Suppressor macrophage (primary cell): Measurements from ENCODE around the gene TUBB1.
"Not testable (repeated sequence)": the region's sequence is repeated elsewhere in the genome, so short reads cannot be mapped to it uniquely, and the experiment has no call there.

Experiments
- DNase-seq, 4 experiments: peaks; one replicate each; pipeline ENCODE4 v3.0.0-alpha.2; 2020 to 2022

Gene TUBB1

DNA sequence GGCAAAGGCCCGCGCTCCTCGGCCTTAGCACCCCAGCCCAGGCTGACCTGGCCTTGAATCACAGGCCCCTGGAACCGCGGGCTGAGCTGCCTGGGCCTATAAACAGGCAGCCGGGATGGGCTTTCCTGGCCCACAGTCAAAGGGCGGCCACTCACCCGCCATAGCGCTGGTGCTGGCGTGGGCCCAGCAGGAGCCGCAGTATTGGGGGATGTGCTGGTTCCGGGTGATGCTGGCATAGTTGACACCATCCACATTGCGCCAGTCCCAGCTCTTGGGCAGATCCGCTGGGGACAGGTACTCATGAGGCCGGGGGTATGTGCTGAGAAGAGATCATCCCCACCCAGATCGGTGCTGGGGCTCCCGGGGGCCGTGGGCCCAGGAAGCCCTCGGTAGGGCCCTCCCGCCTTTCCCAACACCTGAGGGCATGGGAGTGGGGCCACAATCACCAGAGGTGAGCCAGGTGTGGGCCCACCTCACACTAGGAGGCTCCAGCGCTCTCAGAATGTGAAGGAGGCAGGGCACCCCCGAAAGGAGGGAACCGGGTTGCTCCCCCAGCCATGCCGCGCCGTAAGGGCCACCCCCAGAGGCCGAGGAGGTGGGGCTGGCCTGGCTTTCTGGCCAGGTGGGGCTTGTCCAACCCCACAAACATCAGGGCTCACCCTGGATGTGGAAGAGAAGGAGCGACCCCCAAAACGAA is 12.9 kb upstream of the TUBB1 start:
- DNase-seq: peak; percentile 27 to 54 (median 40)

DNA sequence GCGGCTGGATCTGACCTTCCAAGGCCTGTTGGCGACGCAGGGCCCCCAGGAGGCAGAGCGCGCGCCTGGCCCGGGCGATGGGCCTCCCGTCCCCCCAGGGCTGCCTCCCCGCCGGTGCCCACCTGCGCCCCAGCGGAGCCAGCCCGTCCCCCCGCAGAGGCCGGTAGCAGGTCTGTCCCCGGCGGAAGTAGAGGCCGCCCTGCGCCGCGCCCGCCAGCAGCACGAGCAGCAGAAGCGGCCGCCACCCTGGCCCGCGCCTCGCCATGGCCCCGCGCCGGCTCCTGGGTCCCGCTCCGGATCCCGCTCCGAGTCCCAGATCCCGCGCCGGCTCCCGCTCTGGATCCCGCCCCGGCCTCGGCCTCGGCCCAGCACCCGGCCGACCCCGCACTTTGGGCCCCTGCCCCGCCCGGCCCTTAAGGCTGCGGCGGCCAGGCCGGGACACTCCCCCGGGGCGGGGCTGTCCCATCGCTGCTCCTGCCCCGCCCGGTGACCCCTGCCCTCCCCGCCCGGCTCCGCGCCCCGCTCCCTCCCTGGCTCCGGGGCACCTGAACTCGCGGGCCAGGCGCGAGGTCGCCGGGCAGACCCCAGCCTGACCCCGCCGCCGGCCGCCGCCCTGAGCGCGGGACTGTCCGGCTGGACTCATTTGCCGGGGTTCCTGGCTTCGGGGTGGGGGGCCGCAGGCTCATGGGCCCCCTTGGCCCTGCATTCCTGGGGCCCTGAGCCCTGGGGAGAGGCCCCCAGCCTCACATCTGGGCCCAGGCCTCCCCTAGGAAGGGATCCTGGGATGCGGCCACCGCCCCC is 12.2 kb upstream of the TUBB1 start, which contains the start of gene CTSZ:
CTSZ (minus strand) TSS at position 391 of the 801 bp plus-strand sequence; CDS start at position 265, 126 bp downstream.
- DNase-seq: peak; percentile 82 to 95 (median 89)

DNA sequence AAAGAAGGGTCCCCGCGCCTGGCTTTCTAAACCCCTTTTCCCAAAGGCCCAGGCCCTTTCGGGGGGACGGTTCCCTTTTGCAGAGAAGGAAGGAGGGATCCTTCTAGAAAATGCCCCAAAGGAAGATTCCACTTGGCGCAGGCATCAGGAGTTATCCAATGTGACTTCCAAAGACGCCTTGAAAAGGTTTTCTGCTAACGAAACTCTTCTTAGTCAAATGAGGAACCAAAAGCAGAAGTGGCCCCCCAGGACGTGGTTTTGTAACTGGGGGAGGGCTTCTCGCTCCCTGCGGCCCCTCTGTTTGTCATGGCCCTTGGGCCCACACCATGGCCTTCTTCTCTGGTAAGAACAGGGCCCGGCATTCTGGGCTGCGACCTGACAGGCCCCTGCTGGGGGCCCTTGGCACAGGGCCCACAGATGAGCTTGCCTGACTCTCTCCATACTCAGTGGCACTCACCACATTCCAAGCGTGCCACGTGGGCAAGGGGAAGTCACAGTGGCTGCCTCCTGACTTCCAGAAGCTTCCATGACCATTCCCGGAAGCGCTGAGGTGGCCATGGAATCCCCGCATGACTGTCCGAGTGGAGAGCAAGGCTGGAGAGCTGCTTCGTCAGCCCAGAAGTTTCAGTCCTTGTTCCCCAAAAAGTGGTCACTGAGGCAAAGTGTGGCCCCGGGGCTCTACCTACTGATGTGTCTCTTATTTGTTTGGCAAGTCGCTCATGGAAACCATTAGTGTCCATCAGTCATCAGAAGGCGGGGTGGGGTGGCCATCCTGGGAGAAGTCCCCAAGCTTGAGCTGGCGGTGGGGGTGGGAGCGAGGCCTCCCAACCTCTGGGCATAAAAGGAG is 11.3 kb upstream of the TUBB1 start:
- peak; percentile 93 to 97 (median 94) for DNase-seq

DNA sequence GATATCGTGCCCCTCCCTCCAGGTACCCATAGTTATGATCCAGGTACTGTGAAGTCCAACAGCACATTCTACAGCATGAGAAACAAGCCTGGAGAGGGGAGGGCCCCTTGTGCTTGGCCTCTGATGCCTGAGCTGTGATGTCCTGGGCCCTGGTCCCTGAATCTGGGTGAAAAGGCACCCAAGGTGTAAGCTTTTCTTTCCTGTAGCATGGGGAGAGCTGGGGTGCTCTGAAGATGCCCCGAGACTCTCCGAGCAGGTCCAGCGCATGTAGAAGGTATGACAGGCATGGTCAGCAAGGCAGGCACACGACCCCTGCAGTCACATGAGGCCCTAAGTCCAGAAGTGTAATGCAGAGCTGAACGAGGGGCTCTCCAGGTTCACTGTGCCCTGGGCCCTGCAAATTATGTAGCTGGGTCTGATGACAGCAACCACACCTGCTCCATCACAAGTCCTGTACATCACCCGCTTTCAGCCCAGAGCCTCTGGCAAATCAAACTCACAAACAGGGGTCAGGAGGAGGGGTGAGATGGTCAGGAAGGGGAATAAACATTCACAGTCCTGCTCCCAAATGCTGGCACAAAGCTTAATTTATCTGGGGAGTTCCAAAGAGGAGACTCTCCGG is 10.4 kb upstream of the TUBB1 start:
- no peak for DNase-seq

DNA sequence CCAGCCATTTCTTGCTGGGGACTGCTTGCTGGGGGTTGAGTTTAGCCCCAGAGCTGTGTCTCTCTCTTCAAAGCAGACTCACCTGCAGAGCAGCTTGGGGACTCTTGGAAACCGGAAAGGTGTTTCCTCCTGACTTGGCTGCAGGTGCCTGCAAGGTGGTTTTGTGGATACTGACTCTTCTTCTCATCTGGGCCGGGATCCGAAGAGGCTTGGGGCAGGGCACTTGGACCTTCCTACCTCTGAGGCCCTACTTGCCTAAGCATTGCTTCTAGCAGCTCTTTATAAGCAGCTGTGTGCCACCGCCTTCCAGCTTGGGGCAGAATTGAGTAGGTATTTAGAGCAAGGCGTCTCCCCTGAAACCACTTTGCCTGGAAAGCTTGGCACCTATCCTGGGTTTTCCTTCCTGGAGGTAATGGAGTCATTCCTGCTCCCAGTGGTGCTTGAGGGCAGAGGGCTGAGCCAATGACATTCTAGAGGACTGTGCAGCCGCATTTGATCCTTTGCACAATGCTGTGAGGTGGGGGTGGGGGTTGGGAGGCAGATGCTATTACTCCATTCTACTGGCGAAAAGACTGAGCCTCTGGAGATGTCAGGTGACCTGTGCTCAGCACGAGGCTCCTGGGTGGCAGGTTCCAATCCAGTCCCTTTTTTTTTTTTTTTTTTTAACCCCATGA is 8.8 kb upstream of the TUBB1 start:
- DNase-seq: no peak

DNA sequence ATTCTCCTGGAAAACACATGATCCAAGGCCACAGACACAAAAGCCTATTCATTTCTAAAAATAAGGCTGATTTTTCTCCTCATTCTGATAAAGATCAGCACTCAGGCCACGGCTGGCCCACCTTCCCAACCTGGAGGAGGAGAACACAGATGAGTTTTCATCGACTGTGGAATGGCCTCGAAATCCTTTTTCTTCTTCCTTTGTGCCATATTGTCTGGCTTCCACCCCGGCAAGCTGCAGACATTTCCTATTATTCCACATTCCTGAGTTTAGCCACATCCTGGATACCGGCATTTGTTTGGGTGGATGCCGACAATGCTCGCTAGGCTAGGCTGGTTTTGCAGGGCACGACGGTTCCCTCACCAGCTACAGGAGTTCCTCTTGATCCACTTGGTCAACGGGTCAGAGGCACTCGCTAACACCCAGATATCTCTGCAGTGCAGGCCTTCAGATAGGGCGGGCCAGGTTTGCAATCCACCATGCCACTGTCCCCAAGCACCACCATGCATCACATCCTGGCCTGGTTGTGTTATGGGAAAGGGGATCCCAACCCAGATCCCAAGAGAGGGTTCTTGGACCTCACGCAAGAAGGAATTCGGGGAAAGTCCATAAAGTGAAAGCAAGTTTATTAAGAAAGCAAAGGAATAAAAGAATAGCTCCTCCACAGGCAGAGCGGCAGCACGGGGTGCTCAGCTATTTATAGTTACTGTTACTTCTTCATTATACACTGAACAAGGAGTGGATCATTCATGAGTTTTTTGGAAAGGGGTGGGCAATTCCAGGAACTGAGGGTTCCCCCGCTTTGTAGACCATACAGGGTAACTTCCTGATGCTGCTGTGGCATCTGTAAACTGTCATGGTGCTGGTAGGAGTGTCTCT is 8.0 kb upstream of the TUBB1 start:
- peak; percentile 29 to 50 (median 44) for DNase-seq

DNA sequence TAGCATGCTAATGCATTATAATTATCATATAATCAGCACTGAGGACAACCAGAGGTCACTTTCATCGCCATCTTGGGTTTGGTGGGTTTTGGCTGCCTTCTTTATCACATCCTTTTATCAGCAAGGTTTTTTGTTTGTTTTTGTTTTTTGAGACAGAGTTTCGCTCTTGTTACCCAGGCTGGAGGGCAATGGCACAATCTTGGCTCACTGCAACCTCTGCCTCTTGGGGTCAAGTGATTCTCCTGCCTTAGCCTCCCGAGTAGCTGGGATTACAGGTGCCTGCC is 7.4 kb upstream of the TUBB1 start:
- not testable (repeated sequence) for DNase-seq

DNA sequence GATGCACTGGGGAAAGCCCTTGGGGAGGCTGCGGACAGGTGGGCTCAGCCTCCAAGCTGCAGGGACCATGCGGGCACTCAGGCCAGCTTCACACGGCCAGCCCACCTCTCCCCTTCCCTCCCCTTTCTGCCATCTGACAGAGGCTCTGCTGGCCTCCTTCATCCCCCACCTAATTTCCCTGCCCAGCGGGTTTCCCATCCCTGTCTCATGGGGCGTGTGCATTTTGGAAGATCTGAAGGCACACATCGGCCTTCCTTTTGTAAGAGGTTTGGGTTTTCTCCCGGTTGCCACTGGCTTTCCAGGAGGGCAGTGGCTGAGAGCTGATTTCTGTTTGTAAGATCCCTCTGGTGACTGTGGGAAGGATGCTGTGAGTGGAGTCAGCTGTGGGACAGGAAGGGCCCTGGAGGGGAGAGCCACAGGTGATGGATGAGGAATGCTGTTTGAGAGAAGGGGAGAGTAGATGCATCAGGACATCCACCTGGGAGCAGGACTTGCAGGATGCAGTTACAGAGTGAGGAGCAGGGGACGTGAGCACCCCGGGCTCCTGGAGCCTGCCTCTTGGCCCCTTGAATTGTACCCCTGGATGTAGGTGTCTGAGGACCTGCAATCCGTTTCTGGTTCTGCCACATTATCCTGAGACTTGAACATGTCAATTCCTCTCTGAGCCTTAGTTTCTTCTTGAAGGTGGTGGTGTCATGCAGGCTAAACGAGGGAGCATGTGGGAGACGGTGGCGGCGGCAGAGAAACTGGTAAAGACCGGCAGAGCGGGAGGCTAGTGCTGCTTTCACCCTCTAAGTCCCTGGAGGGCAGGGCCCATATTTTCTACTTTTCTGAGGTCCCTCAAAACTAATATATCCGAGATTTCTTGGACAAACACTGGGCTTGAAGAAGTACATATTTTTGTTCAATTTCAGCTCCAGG is 5.9 kb upstream of the TUBB1 start:
- DNase-seq: no peak

DNA sequence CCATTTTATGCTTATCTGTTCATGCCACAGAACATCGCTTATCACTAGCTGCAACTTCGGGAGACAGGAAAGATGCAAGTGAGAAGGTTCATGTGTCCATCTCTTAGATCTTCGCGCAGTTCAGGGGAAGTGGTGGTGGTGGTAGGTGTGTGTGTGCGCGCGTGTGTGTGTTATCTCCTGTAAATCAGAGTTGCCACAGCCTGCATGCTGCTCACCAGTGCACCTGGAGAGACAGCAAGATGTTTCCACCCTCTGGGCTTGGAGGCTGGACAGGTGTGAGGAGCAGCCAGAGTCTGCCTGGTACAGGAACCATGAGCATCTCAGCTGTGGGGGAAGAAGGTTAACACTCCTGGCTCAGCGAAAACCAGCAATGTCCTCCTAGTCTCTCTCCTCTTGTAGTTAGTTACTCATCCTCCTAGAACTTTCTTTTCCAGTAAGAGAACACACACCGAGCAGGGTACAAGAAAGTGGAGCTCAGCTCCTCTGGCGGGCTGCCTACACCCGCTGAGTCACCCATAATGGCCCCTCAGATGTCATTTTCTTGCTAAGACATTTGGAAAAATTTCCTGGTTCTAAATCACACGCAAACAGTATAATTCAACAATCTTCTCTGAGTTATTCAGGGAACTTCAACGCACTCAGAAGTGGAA is 5.1 kb upstream of the TUBB1 start:
- no peak for DNase-seq

DNA sequence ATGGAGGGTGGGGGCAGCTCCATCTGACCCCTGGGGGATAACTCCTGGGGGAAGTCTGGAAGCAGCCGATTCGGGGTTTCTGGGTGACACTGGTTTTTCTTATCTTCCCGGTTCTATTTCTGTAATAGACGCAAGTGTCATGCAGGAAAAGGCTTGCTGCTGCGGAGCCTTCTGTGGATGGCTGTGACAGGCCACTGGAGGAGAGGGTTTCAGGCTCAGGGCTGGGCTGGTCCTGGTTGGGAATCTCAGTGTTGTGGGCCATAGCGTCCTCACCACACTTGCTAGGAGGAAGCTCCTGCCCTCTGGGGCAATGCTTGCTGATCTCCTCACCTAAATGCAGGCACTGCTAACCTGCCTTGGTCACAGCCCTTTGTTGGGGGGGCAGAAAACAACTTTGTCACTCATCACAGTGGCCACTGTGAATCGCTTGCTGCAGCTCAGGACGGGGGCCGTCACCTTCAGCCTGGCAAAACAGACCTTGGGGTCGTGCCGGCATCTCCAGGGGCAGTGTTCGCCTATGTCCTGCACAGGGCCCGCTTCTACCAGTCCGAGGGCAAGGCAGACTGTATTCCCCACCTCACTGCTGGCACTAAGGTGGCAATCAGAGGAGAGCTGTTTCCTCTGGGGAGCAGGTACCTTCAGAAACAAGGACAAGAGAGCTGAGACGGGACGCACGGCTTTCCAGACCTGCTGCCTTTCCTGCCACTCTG is 4.4 kb upstream of the TUBB1 start:
- no peak for DNase-seq

DNA sequence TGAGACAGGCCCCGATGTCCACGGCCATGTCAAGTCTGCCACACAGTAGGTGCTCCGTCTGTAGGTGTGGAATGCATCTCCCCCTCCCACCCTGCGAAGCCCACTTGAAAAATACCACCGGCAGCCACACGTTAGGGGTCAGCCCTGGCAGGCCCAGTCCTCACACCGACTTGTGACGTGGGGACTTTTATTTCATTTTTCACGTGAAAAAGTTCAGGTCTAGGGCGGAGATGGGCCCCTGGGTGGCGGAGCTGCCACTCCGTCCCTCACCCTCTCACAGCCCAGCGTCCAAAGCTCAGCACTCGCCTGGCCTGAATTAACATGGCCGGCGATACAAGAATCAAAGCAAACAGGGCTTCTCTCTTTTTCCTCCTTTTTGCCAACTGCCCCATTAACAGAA is 3.8 kb upstream of the TUBB1 start:
- DNase-seq: no peak

DNA sequence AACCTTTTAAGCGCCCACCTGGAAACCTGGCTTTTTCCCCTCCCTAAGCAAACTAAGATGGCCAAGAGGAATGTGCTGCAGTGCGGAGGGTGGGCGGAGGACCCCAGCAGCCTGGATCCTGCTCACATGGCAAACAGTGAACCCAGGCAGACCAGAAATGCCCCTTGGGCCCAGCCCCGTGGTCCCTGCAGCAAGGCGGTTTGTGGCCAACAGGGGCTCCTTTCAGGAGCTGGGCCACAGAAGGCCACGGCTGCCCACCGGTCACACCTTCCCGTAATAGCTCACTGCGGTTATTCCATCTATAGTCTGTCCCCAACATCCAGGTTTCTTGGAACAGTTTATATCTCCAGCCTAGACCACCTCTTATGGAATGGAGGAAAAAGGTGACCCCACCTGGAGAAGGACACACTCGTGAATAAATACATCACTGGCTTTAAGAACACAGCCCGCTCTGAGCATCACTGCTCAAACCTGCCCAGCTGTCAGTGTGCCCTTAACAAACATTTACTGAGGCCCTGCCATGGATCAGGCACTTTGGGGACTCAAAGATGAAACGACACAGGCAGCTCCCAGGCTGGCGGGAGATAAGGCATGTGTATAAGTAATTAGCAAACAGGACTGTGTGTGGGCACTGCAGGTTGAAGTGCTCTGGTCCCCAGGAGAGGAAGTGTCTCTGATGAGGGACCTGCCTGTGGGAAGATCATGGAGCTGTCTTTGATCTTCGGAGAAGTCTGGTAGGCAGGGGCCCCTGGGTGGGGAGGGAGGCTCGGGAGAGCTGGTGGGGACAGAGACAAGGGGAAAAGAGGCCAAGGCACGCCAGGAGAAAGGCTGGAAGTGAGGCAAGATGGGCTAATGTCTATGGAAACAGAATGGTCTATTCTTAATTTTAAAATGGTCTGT is 3.2 kb upstream of the TUBB1 start:
- no peak for DNase-seq

DNA sequence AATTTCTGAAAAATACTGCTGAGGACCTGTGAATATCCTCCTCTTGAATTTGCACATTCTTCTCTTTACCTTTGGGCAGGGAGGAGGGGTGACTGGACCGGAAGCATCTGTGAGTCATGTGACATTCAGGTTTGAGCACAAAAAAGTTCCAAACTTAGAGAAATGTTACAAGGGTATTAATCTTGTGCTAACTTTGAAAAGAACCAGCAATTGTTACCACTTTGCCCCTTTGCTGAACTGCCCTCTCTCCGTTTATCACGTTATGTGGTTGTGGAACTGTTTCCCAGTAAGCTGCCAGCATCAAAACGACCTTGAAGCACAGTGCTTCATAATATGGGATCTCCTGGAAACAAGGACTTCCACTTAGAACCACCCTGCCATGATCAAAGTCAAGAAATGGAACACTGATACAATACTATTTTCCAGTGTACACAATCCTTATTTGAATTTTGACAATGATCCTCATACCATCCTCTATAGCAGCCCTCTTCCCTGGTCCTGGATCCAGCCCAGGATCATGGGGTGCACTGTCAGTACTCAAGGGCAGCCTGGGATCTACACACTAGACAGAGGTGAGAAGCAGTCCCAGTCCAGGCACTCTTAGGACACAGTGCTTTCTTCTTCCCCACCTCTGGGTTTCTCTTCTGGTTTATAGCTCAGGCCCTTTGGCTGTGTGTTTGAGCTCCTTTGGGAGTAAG is 2.3 kb upstream of the TUBB1 start:
- DNase-seq: no peak

DNA sequence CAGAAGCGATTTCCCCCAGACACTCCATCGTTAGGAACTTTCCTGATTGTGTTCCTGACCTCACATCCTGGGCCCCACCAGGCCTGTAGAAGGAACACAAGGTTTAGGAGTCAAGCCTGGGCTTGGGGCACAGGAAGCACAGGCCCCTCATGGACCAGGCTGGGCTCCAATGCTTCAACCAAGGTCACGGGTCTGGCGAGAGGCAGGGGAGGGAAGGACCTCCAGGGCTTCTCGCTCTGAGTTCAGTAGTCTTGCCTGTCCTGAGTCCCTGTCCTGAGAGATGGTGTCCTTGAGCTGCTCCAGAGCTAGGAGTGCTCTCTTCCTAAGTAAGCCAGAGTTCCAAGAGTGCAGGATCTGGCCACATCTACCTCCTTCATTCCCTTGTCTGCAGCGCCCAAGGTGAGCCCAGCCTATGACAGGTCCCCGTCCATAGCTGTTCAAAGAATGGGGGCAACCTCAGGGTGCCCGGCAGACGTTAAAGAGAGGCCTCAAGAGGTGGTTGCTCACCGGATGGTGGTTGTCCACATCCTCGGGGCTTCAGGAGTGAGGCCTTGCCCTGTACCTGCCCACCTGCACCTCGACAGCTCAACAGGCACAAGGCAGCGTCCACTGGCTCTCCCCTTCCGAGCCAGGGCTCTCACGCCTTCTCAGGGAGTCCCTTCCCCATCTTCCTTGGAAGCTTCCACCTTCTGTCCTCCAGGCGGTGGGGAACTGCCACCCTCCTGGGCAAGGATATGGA is 1.6 kb upstream of the TUBB1 start:
- no peak for DNase-seq

DNA sequence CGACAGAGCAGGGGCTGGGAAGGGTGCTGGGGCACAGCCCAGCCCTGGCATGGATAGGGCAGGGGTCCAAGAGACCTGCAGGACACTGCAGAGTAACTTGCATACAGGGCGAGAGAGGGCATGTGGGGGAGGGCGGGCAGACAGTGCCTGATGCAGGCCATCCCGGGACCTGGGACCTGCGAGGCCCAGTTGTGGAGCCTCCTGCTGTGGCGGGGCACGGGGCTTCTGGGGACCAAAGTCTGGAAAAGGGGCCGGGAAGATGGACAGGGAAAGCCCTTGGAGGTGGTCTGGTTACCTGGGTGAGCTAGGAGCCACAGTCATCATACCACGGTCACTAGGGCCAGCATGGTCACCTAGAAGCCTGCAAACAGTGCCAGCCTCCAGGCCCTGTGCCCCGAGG is 412 bp upstream of the TUBB1 start:
- DNase-seq: no peak

DNA sequence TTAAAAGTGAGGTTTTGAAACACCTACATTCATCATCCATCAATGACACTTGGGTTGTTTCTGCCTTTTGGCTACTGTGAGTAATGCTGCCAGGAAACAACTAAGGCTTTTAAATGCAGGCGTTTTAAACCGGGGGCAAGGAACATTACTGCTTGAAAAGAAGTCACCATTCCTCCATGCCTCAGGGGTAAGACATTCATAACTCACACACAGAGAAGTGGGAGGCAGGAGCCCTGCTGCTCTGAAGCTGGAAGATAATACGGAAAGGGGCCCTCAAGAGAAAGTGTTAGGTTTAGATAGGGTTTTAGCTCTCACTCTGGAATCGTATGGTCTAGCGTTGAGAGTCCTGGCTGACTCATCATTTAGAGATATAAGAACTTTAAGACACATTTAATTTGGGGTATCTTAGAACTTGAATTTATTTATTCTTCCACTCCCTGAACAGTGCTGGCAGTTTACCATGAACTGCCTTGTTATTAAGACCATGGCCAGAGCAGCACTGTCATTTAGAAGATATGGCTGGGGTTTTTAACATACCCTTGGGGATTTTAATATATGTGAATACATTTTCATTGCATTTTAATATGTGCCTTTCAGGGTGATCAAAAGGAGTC is 1.8 kb downstream of the TUBB1 start:
- DNase-seq: no peak
